A549 treated with CORT108297 at 1 μM for 4 hours (cell line): ENCODE results near the gene ITGB6. TPM values are rescaled to one million over a fixed set of nuclear protein-coding genes. Genes with fewer than 3 reads are reported as not detected.

Experiments
- total RNA-seq: library from RNA; stranded (reverse); fragments of 200-300 nt; extraction: Qiagen RNA extraction; gene quantifications from 5 replicates; pipeline ENCODE4 v1.2.3, GENCODE V29; 2022

The ITGB6 gene, protein sequence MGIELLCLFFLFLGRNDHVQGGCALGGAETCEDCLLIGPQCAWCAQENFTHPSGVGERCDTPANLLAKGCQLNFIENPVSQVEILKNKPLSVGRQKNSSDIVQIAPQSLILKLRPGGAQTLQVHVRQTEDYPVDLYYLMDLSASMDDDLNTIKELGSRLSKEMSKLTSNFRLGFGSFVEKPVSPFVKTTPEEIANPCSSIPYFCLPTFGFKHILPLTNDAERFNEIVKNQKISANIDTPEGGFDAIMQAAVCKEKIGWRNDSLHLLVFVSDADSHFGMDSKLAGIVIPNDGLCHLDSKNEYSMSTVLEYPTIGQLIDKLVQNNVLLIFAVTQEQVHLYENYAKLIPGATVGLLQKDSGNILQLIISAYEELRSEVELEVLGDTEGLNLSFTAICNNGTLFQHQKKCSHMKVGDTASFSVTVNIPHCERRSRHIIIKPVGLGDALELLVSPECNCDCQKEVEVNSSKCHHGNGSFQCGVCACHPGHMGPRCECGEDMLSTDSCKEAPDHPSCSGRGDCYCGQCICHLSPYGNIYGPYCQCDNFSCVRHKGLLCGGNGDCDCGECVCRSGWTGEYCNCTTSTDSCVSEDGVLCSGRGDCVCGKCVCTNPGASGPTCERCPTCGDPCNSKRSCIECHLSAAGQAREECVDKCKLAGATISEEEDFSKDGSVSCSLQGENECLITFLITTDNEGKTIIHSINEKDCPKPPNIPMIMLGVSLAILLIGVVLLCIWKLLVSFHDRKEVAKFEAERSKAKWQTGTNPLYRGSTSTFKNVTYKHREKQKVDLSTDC
- 0.89 to 1.5 TPM (median 1.1 TPM) in 5 replicates for total RNA-seq

DNA sequence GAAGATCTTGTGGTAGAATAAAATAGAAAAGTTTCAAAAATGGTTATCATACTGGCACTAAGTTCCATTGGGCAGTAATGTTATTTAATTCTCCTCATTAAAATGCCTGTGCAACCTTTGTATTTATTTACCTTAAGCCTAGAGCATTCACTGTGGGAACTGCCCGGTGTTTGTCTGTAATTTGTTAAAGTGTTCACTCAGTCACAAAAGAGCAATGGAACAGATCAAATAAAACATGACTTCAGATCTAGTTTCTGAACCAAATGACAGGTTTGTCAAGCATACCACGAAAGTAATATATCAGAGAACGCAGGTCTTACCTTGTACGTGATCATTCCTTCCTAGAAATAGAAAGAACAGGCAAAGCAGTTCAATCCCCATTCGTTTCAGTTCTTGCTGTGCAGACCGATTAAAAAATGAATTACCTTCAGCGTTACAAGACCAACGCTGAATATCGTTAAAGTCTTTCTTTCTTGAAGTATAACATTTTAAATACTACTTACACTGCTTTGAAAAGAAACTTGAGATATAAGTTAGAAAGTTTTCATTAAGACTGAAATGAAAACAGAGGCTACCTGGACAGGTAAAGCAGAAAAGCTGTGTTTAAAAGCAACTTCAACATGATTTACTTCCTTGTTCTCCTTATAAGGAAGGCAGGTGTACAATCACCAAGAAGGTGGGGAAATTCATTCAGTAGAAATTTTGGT is at the start of gene ITGB6:
Gene ITGB6 (minus strand): TSS at position 590 of the 707 bp plus-strand sequence. CDS start 209 bp downstream, at position 381.

GRCh38 chr2:160062292-160063005 is 137.6 kb downstream of the ITGB6 start, which contains the start of gene PLA2R1:
PLA2R1 (minus strand) TSS chr2:160062615; CDS start chr2:160062403, 212 bp downstream.

Other genes starting within 250 kb of the ITGB6 start
- 1.7 to 2.7 TPM (median 2.5 TPM) in 5 replicates for gene PLA2R1, start 137.7 kb downstream of the ITGB6 start, total RNA-seq